Subcutaneous adipose tissue (tissue), 4 donors: ENCODE data around the gene FGD4. TPM values are rescaled to one million over a fixed set of nuclear protein-coding genes. Genes with fewer than 3 reads are reported as not detected.

ENCODE experiments used
- CTCF ChIP-seq: fragments of 450-650 bp; IDR thresholded peaks from one replicate; pipeline ENCODE4 v1.5.1; 2016; ENCODE audit warnings: low read depth, mild to moderate bottlenecking, control low read depth, antibody characterized with exemption, moderate library complexity
- total RNA-seq, 4 donors: library from RNA; depleted of rRNA; stranded (reverse); fragments of >200 nt; gene quantifications; one replicate each; pipeline ENCODE4 v1.1.0, GENCODE V29; 2016

The FGD4 gene
- total RNA-seq, 4 donors from 2014 or later = 65.1 to 96.9 (median 85.8) TPM

GRCh38 chr12:32502693-32503502, 103.5 kb downstream of the FGD4 start:
- no peak for TF ChIP-seq CTCF

GRCh38 chr12:32503730-32504129, 104.4 kb downstream of the FGD4 start:
- no peak for TF ChIP-seq CTCF

- no peak for TF ChIP-seq CTCF
These were observed 105.2 kb downstream of the FGD4 start for GRCh38 chr12:32504591-32504990.

GRCh38 chr12:32505067-32505945, 105.9 kb downstream of the FGD4 start:
- no peak for TF ChIP-seq CTCF

- no peak for TF ChIP-seq CTCF
These were observed 108.6 kb downstream of the FGD4 start for GRCh38 chr12:32507942-32508320.

GRCh38 chr12:32508626-32509025, 109.3 kb downstream of the FGD4 start:
- TF ChIP-seq CTCF = no peak
